A549 treated with GW870086 at 1 μM for 4 hours (cell line): ENCODE results near the gene PLK3. TPM values are rescaled to one million over a fixed set of nuclear protein-coding genes. Genes with fewer than 3 reads are reported as not detected.

Source experiments
- total RNA-seq: library from RNA; stranded (reverse); fragments of 200-300 nt; extraction: Qiagen RNA extraction; gene quantifications from 5 replicates; pipeline ENCODE4 v1.2.3, GENCODE V29; 2022; ENCODE audit warnings: low read depth

Gene PLK3
- 14.8 to 20.8 TPM (median 19.6 TPM) in 5 replicates for total RNA-seq

DNA sequence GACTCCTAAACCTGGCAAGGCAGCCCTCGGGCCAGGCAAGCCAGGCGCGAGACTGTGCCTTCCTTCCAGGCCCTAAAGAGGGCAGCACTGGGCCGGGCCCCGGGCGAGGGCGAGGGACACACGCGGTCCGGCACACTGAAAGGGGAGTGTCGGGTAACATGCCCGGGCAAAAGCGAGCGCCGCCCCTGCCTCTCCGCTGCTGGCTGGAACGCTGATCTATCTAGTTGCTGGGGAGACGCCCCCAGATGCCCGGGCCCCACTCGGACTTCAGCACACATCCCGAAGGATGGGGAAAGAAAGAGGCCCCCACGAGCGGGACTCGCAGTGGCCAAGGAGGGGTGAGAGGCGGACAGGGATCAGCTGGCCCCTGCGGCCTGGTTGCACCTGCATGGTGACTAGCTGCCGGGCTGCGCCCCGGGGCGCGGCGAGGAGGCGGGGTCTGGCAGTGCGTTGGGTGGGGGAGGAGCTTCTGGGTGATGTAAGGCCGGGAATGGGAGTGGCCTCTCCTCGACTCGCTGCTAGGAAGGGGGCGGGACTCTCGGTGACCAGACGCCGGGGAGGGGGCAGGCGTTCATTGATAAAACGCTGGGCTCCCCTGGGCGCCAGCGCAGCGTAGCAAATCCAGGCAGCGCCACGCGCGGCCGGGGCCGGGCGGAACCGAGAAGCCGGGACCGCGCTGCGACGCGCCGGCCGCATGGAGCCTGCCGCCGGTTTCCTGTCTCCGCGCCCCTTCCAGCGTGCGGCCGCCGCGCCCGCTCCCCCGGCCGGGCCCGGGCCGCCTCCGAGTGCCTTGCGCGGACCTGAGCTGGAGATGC lies at the start of gene PLK3:
Gene PLK3 (plus strand): TSS at position 608 of the 815 bp plus-strand sequence. CDS start 87 bp downstream, at position 695.

DNA sequence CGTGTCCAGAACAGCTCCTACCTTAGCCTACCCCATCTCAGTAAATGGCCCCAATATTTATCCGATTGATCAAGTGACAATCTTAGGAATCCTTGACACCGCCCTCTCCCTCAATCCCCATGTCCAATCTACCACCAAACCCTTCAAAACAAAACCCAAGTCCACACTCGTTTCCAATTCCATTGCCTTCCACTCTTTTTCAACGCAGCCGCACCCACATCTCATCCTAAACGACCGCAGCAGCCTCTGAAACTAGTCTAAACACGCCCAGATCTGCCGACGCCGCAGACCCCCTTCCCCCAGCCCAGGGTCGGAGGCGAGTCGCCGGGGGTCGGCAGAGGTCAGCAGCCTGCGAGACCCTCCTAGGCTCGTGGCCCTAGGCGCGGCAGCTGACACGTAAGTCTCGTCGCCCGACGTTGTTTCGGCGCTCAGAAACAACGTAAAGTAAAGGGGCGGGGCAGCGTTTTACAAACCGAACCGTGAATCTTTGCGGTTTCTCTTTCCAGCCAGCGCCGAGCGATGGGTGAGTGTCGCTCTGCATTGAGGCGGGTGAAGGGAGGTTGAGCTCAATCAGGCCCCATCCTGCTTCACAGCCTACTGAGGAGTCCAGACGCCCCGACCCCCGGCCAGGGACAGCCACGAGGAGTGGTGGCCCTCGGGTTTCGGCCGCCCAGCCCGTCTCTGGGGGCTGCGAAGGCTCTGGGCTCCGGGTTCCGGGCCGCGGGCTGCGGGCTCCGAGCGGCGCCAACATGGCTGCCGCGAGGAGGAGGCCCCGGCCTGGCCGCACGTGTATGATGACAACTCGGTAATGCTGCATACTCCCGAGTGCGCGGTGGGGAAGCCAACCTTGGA lies 24.9 kb upstream of the PLK3 start, which contains the start of gene RPS8:
Gene RPS8 (plus strand): TSS at position 463 of the 852 bp plus-strand sequence. CDS start 57 bp downstream, at position 520.

DNA sequence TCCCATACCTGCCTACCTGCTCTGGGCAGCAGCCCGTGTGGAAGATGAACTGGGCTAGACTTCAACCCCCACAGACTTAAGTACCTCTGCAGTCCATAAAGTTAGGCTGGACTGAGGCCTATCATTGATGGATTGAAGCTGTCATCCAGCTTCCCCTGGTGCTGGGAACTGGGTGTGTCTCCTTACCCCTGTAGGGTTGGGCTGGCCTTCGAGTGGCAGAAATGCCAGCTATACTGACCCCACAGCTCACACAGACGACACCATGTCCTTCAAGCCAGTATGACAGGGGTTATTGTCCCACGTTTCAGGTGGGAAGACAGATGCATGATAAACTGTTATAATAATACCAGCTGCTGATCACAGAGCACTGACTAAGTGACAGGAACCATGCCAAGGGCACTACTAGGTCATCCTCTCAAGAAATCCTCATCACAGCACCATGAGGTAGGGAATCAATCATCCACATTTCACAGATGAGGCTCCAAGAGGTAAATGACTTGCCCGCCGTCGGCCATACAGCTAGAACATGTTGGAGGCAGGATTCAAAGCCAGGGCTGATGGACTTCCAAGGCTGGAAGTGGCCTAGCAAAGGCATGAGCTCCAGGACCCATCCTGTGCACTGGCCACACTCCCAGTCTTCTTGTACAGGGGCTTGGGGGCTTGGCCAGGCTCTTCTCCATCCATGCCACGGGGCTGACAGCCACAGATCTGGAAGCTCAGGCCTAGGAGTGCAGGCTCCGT lies 11.9 kb upstream of the PLK3 start, which contains the start of gene BEST4:
Gene BEST4 (minus strand): TSS at position 51 of the 741 bp plus-strand sequence. CDS start 465 bp downstream, outside the sequence.

DNA sequence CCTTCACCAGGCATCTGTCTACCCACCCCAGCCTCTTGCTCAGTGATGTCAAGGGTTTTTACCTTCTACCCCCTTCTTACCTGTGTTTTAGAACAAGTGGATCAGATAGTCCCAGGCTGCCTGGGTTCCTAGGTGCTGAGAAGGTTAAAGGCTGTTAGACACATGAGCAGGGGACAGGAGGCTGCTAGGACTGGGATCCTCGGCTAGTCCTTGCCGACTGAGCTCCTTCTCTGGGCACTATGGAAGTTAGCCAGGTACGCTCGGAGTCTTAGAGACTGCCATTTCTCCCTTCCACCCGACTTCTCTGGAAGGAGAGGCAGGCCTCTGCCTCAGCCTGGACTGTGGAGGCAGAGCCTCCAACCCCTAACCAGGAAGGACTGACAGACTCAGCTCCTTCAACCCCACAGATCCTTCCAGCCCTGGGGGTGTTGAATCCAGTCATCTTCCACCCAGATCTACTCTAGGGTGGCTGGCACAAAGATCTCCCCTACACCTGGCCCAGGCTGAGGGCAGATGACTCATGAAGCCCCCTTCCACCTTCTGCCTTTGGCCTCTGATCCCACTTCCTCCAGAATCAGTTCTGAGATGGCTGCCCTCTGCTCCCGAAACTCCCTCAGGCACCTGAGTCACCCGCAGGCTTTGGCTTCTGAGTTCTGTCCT lies 6.7 kb downstream of the PLK3 start, which contains the start of gene DYNLT4:
Gene DYNLT4 (minus strand): TSS at position 648 of the 660 bp plus-strand sequence. CDS start 683 bp downstream, outside the sequence.

DNA sequence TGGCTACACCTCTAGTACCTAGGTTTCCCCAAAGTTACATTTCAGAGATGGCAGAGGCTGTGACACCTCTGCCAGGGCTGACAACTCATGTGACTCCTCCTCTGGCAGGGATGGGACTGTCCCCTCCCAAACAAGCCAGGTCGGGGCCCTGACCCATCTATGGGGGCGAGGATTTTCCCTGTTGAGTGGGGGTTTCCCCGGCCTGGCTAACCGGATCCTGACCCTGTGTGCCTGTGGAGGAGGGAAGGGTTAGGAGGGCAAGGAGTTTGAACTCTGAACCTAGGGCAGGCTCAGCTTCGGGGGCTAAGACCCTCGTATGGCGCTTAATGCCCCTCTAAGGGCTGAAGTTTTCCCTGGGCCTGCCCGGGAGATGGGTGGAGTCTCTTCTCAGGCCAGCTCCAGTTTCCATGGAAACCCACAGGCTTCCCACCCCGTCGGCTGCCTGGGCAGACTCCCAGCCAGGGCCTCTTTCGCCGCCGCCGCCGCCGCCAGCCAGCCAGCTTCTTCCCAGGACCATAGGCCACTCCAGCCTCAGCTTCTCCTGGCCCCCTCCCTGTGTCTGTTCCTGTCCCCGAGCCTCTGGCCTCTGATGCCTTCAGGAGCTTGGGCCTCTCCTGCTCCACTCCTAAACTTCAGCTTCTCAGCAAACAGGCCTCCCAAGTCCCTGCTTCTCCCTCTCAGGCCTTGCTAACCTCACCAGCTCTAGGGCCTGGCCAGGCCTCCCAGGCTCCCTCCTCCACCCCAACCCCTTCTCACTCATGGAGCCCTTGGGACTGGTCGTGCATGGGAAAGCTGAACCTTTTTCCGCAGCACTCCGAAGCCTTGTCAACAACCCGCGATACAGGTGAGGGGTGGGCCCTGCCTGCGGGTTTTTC lies 8.1 kb downstream of the PLK3 start, which contains the start of gene BTBD19:
Gene BTBD19 (plus strand): TSS at position 461 of the 875 bp plus-strand sequence. CDS start 298 bp downstream, at position 759.

DNA sequence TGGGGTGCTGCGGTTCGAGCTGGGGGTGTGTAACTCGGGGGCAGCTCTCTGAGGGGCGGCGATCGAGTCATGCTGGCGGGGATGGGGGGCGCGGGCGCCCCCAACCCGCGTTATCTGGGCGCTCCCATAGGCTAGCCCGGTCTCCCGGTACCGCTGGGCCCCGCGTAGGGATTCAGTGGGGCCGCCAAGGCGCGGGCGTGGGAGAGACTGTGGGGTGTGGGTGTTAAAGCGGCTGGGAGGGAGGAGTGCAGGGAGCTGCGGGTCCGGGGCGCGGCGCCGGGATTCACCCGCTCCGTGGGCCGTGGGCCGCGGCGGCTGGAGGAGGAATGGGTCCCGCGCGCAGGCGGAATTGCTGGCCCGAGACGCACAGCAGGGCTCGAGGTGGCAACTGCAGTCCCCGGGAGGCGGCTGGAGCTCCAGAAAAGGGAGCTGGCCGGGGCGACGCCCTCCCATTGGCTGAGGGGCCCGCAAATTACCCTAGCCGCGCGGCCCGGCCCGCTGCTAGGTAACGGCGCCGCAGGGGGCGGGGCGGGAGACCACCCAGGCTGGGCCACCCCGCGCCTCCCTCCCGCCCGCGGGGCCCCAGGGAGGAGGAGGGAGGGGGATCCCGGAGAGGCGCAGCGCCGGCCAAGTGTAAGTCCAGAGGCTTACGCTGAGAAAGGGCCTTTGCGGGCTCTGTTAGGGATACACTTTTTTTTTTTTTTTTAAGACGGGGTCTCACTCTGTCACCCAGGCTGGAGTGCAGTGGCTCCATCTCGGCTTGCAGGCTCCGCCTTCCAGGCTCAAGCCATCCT lies 42.9 kb downstream of the PLK3 start, which contains the start of gene PTCH2:
Gene PTCH2 (minus strand): TSS at position 392 of the 794 bp plus-strand sequence. CDS start 321 bp downstream, at position 71.

Other genes starting within 250 kb of the PLK3 start
- 7.3 to 9.4 TPM (median 8.7 TPM) in 5 replicates for gene TMEM53, start 125.9 kb upstream of the PLK3 start, total RNA-seq
- gene ARMH1, start 125.7 kb upstream of the PLK3 start, total RNA-seq, result 0.38 to 1.1 TPM (median 0.54 TPM) in 5 replicates
- not detected in 5 replicates for gene RNU5D-1, start 69.2 kb upstream of the PLK3 start, total RNA-seq
- 36.2 to 43.4 TPM (median 39.5 TPM) in 5 replicates for gene KIF2C, start 60.5 kb upstream of the PLK3 start, total RNA-seq
- 1,637 to 1,731 TPM (median 1,686 TPM) in 5 replicates for gene RPS8, start 24.8 kb upstream of the PLK3 start, total RNA-seq
- gene BEST4, start 12.2 kb upstream of the PLK3 start, total RNA-seq, result 0.17 to 0.53 TPM (median 0.37 TPM) in 5 replicates
- gene DYNLT4, start 7.0 kb downstream of the PLK3 start, total RNA-seq, result 0.27 to 1.1 TPM (median 0.80 TPM) in 5 replicates
- 1.8 to 3.9 TPM (median 2.7 TPM) in 5 replicates for gene BTBD19, start 8.1 kb downstream of the PLK3 start, total RNA-seq
- 0.15 to 0.25 TPM (median 0.19 TPM) in 5 replicates for gene PTCH2, start 42.9 kb downstream of the PLK3 start, total RNA-seq
- gene EIF2B3, start 186.2 kb downstream of the PLK3 start, total RNA-seq, result 17.2 to 19.8 TPM (median 18.6 TPM) in 5 replicates
- gene HECTD3, start 210.9 kb downstream of the PLK3 start, total RNA-seq, result 15.1 to 19.3 TPM (median 16.8 TPM) in 5 replicates
- 44.6 to 51.1 TPM (median 48.3 TPM) in 5 replicates for gene UROD, start 211.9 kb downstream of the PLK3 start, total RNA-seq